Esophagus muscularis mucosa (tissue), 3 donors: ENCODE results near the gene NNT.

ENCODE experiments used
- CTCF ChIP-seq, 3 experiments: fragments of 200-600 bp in 2 of 3; fragments of 450-650 bp in 1 of 3; sonication (generic) in 2 of 3; IDR thresholded peaks; one replicate each; pipeline ENCODE4 v1.5.1; 2017 to 2019; ENCODE audit warnings: antibody characterized with exemption in 3 of 3, mild to moderate bottlenecking in 2 of 3, moderate library complexity in 1 of 3
- POLR2A ChIP-seq: fragments of 450-650 bp; IDR thresholded peaks from one replicate; pipeline ENCODE4 v1.6.1; 2017; ENCODE audit warnings: antibody characterized with exemption, moderate library complexity, mild to moderate bottlenecking, low read depth

- TF ChIP-seq CTCF (IDR thresholded peaks at IDR 0.05) (no peak), POLR2A (no peak)
Observed at GRCh38 chr5:43649256-43649655, 46.3 kb downstream of the NNT start.
